Vagina (tissue), 2 donors: ENCODE data around the gene ITPK1.

Source experiments
- POLR2A ChIP-seq, 2 donors: fragments of 450-650 bp; IDR thresholded peaks; one replicate each; pipeline ENCODE4 v1.6.1; 2017; ENCODE audit warnings: antibody characterized with exemption in 2 of 2, mild to moderate bottlenecking in 2 of 2, moderate library complexity in 2 of 2
- POLR2AphosphoS5 ChIP-seq, 2 donors: sonication (generic); formaldehyde crosslinking; IDR thresholded peaks; one replicate each; pipeline ENCODE4 v1.9.0; 2017; ENCODE audit warnings: antibody characterized with exemption in 2 of 2, mild to moderate bottlenecking in 2 of 2, low read depth in 1 of 2; ENCODE audit not compliant: insufficient read depth in 1 of 2
- TF ChIP-seq, protein P1 (sequence below), 3 experiments: fragments of 450-650 bp in 2 of 3; fragments of 200-600 bp in 1 of 3; sonication (generic) in 1 of 3; IDR thresholded peaks; one replicate each; pipeline ENCODE4 v1.5.1; 2017 to 2019; ENCODE audit warnings: antibody characterized with exemption in 3 of 3, mild to moderate bottlenecking in 2 of 3, moderate library complexity in 2 of 3

- TF ChIP-seq, protein P1, sequence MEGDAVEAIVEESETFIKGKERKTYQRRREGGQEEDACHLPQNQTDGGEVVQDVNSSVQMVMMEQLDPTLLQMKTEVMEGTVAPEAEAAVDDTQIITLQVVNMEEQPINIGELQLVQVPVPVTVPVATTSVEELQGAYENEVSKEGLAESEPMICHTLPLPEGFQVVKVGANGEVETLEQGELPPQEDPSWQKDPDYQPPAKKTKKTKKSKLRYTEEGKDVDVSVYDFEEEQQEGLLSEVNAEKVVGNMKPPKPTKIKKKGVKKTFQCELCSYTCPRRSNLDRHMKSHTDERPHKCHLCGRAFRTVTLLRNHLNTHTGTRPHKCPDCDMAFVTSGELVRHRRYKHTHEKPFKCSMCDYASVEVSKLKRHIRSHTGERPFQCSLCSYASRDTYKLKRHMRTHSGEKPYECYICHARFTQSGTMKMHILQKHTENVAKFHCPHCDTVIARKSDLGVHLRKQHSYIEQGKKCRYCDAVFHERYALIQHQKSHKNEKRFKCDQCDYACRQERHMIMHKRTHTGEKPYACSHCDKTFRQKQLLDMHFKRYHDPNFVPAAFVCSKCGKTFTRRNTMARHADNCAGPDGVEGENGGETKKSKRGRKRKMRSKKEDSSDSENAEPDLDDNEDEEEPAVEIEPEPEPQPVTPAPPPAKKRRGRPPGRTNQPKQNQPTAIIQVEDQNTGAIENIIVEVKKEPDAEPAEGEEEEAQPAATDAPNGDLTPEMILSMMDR (IDR thresholded peaks at IDR 0.05): no peak
- no peak for TF ChIP-seq POLR2A (IDR thresholded peaks at IDR 0.05)
- TF ChIP-seq POLR2AphosphoS5 (IDR thresholded peaks at IDR 0.05; ENCODE audit: insufficient read depth in 1 of 2, low read depth in 1 of 2): no peak
Measured at GRCh38 chr14:92982956-92983355, 132.8 kb downstream of the ITPK1 start.
